H9 (cell line): ENCODE measurements around the gene SPTBN4. TPM values are rescaled to one million over a fixed set of nuclear protein-coding genes. Genes with fewer than 3 reads are reported as not detected.

Experiments
- DNase-seq: peaks from one replicate; pipeline ENCODE4 v3.0.0-alpha.2; 2017
- H2AFZ ChIP-seq: one replicate; pipeline ENCODE4 v1.6.1; 2013; ENCODE audit warnings: mild to moderate bottlenecking, low read length, control low read depth, moderate library complexity
- H2AK5ac ChIP-seq: 2 replicates; pipeline ENCODE4 v1.6.1; 2013; ENCODE audit warnings: low read length, control low read depth, mixed read lengths; ENCODE audit not compliant: insufficient read length
- H2BK120ac ChIP-seq: one replicate; pipeline ENCODE4 v1.6.1; 2013; ENCODE audit warnings: low read depth, mild to moderate bottlenecking, low read length, control low read depth, inconsistent platforms; ENCODE audit not compliant: poor library complexity, severe bottlenecking
- H2BK12ac ChIP-seq: 2 replicates; pipeline ENCODE4 v1.6.1; 2013; ENCODE audit warnings: low read length, control low read depth, mixed read lengths, low read depth; ENCODE audit not compliant: insufficient read length
- H2BK15ac ChIP-seq: 2 replicates; pipeline ENCODE4 v1.6.1; 2013; ENCODE audit warnings: low read depth, low read length, control low read depth
- H2BK20ac ChIP-seq: one replicate; pipeline ENCODE4 v1.6.1; 2013; ENCODE audit warnings: low read depth, mild to moderate bottlenecking, low read length, control low read depth, inconsistent platforms; ENCODE audit not compliant: poor library complexity, severe bottlenecking
- H2BK5ac ChIP-seq: 2 replicates; pipeline ENCODE4 v1.6.1; 2013; ENCODE audit warnings: low read length, control low read depth, mixed read lengths; ENCODE audit not compliant: insufficient read length
- H3K14ac ChIP-seq: 2 replicates; pipeline ENCODE4 v1.6.1; 2013; ENCODE audit warnings: low read length, control low read depth; ENCODE audit not compliant: insufficient read depth
- H3K18ac ChIP-seq: 2 replicates; pipeline ENCODE4 v1.6.1; 2013; ENCODE audit warnings: low read depth, mild to moderate bottlenecking, mixed read lengths, low read length, control low read depth; ENCODE audit not compliant: insufficient read length
- H3K23ac ChIP-seq: 2 replicates; pipeline ENCODE4 v1.6.1; 2013; ENCODE audit warnings: low read length, control low read depth, mixed read lengths, low read depth; ENCODE audit not compliant: insufficient read length
- H3K23me2 ChIP-seq: 2 replicates; pipeline ENCODE4 v1.6.1; 2013; ENCODE audit warnings: low read depth, mild to moderate bottlenecking, mixed read lengths, low read length, control low read depth; ENCODE audit not compliant: insufficient read length, poor library complexity, severe bottlenecking
- H3K27ac ChIP-seq: 2 replicates; pipeline ENCODE4 v1.5.1; 2013; ENCODE audit warnings: low read length, control low read depth, mixed read lengths, low read depth; ENCODE audit not compliant: insufficient read length
- H3K27me3 ChIP-seq: 2 replicates; pipeline ENCODE4 v1.6.1; 2013; ENCODE audit warnings: low read length, control low read depth, inconsistent platforms; ENCODE audit not compliant: insufficient read depth
- H3K4ac ChIP-seq: 2 replicates; pipeline ENCODE4 v1.6.1; 2013; ENCODE audit warnings: low read depth, mild to moderate bottlenecking, control low read depth, inconsistent platforms, low read length, moderate library complexity
- H3K4me1 ChIP-seq: 2 replicates; pipeline ENCODE4 v1.6.1; 2013; ENCODE audit warnings: low read length, control low read depth, inconsistent platforms; ENCODE audit not compliant: insufficient read depth
- H3K4me2 ChIP-seq: 2 replicates; pipeline ENCODE4 v1.6.1; 2013; ENCODE audit warnings: low read length, control low read depth, mixed read lengths; ENCODE audit not compliant: insufficient read length, insufficient read depth
- H3K56ac ChIP-seq: 2 replicates; pipeline ENCODE4 v1.6.1; 2013; ENCODE audit warnings: low read depth, mild to moderate bottlenecking, mixed read lengths, low read length, control low read depth; ENCODE audit not compliant: insufficient read length
- H3K79me1 ChIP-seq: 2 replicates; pipeline ENCODE4 v1.6.1; 2013; ENCODE audit warnings: low read depth, mild to moderate bottlenecking, moderate library complexity, low read length, control low read depth, inconsistent platforms; ENCODE audit not compliant: insufficient read depth, poor library complexity, severe bottlenecking
- H3K79me2 ChIP-seq: 2 replicates; pipeline ENCODE4 v1.6.1; 2013; ENCODE audit warnings: low read length, control low read depth, inconsistent platforms; ENCODE audit not compliant: insufficient read depth
- H3K9ac ChIP-seq: 2 replicates; pipeline ENCODE4 v1.6.1; 2013; ENCODE audit warnings: low read length, control low read depth, mixed read lengths; ENCODE audit not compliant: insufficient read length; ENCODE audit errors: extremely low read depth
- H3K9me3 ChIP-seq: one replicate; pipeline ENCODE4 v1.6.1; 2013; ENCODE audit warnings: low read depth, low read length, inconsistent platforms; ENCODE audit not compliant: control insufficient read depth
- H3T11ph ChIP-seq: one replicate; pipeline ENCODE4 v1.6.1; 2013; ENCODE audit warnings: mild to moderate bottlenecking, low read length, control low read depth, inconsistent platforms
- H4K20me1 ChIP-seq: one replicate; pipeline ENCODE4 v1.6.1; 2013; ENCODE audit not compliant: control insufficient read depth, insufficient read length, insufficient read depth
- H4K5ac ChIP-seq: 2 replicates; pipeline ENCODE4 v1.6.1; 2013; ENCODE audit warnings: low read depth, mild to moderate bottlenecking, mixed read lengths, low read length, control low read depth; ENCODE audit not compliant: insufficient read length
- H4K8ac ChIP-seq: replicated peaks from 2 replicates; pipeline ENCODE4 v1.6.1; 2013; ENCODE audit warnings: low read length, control low read depth, mixed read lengths, low read depth; ENCODE audit not compliant: insufficient read length
- H4K91ac ChIP-seq: 2 replicates; pipeline ENCODE4 v1.6.1; 2013; ENCODE audit warnings: low read depth, mild to moderate bottlenecking, moderate library complexity, mixed read lengths, low read length, control low read depth; ENCODE audit not compliant: insufficient read length
- H3K27ac Mint-ChIP-seq, 3 experiments: 2 replicates in 2 of 3; 3 replicates in 1 of 3; pipeline ENCODE4 v1.8.0; 2020 to 2021; ENCODE audit warnings: mixed read lengths in 3 of 3, mild to moderate bottlenecking in 1 of 3, moderate library complexity in 1 of 3
- H3K27me3 Mint-ChIP-seq: 2 replicates; pipeline ENCODE4 v1.8.0; 2021; ENCODE audit warnings: low read depth, mild to moderate bottlenecking, moderate library complexity, mixed read lengths
- H3K36me3 Mint-ChIP-seq, 3 experiments: 2 replicates in 2 of 3; 3 replicates in 1 of 3; pipeline ENCODE4 v1.8.0; 2020 to 2021; ENCODE audit warnings: low read depth in 3 of 3, mixed read lengths in 3 of 3; ENCODE audit not compliant: insufficient read depth in 1 of 3
- H3K4me1 Mint-ChIP-seq, 2 experiments: 2 replicates each; pipeline ENCODE4 v1.8.0; 2020; ENCODE audit warnings: mixed read lengths in 2 of 2
- H3K4me3 Mint-ChIP-seq, 2 experiments: 2 replicates in 1 of 2; 3 replicates in 1 of 2; pipeline ENCODE4 v1.8.0; 2020 to 2021; ENCODE audit warnings: mild to moderate bottlenecking in 2 of 2, mixed read lengths in 2 of 2, moderate library complexity in 1 of 2
- H3K9me3 Mint-ChIP-seq, 2 experiments: 2 replicates in 1 of 2; 3 replicates in 1 of 2; pipeline ENCODE4 v1.8.0; 2020; ENCODE audit warnings: mild to moderate bottlenecking in 2 of 2, mixed read lengths in 2 of 2, moderate library complexity in 1 of 2
- CTCF ChIP-seq: fragments of 200-600 bp; sonication (generic); conservative IDR thresholded peaks from 3 replicates; pipeline ENCODE4 v1.8.0; 2021; ENCODE audit warnings: antibody characterized with exemption, mild to moderate bottlenecking
- whole genome bisulfite sequencing: extraction: QIAGEN DNeasy Blood & Tissue Kit; methylation state at CpG from one replicate; pipeline ENCODE4 v1.1.7; 2013; ENCODE audit warnings: missing lambda C conversion rate, low lambda C conversion rate, mixed read lengths; ENCODE audit not compliant: insufficient read length; ENCODE audit errors: extremely low coverage; 5-methylcytosine and 5-hydroxymethylcytosine counted together
- total RNA-seq: library from RNA; stranded (reverse); gene quantifications from 2 replicates; pipeline ENCODE4 v1.2.1, GENCODE V29; 2021

SPTBN4 gene
- total RNA-seq, 1 experiment from 2014 or later: 2.9 TPM

GRCh38 chr19:40519352-40520322 is 52.8 kb downstream of the SPTBN4 start:
- Histone ChIP-seq H4K8ac (no peak overlapping the region), H3K56ac (no peak overlapping the region), H2BK5ac (no peak overlapping the region), H2AK5ac (no peak overlapping the region), H4K5ac (no peak overlapping the region), H3K23ac (no peak overlapping the region), H3K4ac (no peak overlapping the region), H3T11ph (no peak overlapping the region), H4K91ac (no peak overlapping the region), H3K4me1 (no peaks in the 10 kb centered on the region), H3K79me2 (no peaks in the 10 kb centered on the region), H3K27me3 (peaks cover 21% of the 10 kb centered on the region), H3K27ac (no peak overlapping the region), H4K20me1 (no peaks in the 10 kb centered on the region), H2BK12ac (no peak overlapping the region), H3K4me2 (peak overlapping the region; percentile 7), H2BK20ac (no peak overlapping the region), H3K9me3 (no peaks in the 10 kb centered on the region), H2BK120ac (no peak overlapping the region), H3K18ac (no peak overlapping the region), H3K79me1 (no peaks in the 10 kb centered on the region), H2AFZ (no peak overlapping the region), H3K14ac (no peak overlapping the region), H2BK15ac (no peak overlapping the region), H3K23me2 (no peaks in the 10 kb centered on the region), H3K9ac (no peak overlapping the region)
- DNase-seq: peak; percentile 73
- Mint-ChIP-seq H3K27ac (no peak overlapping the region), H3K4me1 (peaks cover 2 to 3% of the 10 kb centered on the region in 2 experiments; a peak in 2 of 4 replicates), H3K9me3 (peaks cover 13 to 15% of the 10 kb centered on the region in 2 experiments; a peak in 4 of 5 replicates), H3K36me3 (peaks cover 0 to 5% (median 0%) of the 10 kb centered on the region in 3 experiments; a peak in 1 of 7 replicates), H3K27me3 (peaks cover 80% of the 10 kb centered on the region), H3K4me3 (peak overlapping the region in 1 of 2 experiments; percentile 69; a peak in 3 of 5 replicates)
- peak; percentile 38 for TF ChIP-seq CTCF
- WGBS: no CpG with 5 or more reads among the region's 91 CpGs
